ENCODE data around the gene CATSPERB.
"Not testable (repeated sequence)": the region's sequence is repeated elsewhere in the genome, so short reads cannot be mapped to it uniquely, and the experiment has no call there.

The CATSPERB gene, protein sequence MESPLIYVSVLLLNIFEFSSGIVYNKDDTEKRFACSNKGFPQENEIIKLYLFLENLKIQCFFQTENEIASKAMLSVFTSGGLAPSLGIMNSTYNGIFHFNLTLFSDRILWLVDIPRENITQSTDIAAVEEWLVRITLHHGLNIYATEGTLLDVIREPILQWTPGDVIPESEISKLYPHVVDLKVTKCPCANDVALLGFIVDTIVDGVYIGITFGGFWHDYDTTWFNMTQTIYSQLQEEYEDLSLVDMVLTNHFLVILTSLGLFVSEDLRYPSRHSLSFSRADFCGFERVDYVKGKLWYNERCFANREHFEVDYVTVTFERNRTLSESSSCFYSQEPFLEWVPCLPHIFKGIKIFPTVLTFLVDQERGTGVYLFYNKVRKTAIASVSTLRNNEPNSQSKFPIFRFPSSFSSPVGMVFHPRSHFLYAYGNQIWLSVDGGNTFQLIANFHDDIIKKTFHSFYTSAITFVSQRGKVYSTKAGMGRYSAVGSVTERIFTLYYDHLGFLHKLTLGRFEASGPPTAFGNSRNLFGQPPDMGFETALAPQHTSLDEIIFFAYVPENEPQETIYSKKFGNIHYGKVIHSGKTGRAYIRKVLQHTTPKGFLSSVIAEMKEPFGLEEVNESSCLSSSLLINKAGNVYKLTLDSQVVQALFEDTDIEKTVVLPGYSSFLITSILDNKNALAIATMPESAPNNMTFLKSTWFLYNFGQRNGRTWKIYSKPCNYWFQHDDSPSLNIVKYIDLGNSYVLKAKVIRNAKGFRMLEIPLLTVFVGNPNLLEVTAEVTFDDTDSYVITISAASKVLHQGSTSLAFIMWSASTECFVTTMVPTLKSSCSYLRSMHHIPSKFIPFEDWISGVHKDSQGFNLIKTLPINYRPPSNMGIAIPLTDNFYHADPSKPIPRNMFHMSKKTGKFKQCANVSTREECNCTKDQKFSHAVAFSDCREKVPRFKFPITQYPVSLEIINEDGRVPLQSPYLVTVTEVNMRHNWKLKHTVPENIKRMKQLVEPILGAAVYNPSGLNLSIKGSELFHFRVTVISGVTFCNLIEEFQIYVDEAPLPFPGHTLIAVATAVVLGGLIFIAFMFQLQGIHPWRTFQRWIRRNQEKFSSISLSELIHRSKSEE

DNA sequence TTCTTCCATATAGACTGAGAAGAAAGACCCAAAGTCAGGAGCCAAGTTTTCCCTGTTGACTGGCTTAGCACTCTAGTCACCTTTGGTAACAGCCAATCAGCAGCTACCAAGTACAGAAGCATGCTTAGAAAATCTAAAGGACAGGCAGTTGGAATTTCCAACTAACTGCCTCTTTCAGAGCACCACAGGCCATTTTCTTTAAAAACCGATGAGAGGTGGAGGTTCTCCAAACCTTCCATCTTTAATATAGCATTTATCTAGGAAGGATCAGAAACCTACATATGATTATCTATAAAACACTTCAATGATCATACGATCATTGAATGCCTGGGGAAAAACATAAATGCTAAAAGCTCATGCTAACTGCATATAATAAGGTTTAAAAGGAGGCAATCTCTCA is at the start of gene CATSPERB:
Gene CATSPERB, minus strand, starts transcription at position 101 of the 400 bp plus-strand sequence. CDS start 2,607 bp downstream, outside the sequence.
- no peak for DNase-seq

DNA sequence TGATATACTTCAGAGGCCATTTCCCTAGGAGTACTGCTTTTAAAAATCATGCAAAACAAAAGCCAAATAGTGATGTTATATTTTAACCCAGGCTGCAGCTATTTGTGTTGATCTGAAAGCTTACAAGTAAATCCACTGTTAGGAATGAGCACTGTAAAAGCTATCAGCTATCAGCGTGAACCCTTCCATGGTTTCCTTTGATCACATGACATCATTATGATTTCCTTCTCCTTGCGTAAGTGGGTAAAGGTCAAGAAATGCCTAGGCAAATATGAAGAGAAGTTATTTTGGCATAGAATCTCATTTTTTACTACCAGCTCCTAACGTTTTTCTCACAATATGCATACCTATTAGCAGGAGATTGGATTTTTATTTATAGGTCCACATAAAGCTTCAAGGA is 48.6 kb upstream of the CATSPERB start:
- no peak for DNase-seq

DNA sequence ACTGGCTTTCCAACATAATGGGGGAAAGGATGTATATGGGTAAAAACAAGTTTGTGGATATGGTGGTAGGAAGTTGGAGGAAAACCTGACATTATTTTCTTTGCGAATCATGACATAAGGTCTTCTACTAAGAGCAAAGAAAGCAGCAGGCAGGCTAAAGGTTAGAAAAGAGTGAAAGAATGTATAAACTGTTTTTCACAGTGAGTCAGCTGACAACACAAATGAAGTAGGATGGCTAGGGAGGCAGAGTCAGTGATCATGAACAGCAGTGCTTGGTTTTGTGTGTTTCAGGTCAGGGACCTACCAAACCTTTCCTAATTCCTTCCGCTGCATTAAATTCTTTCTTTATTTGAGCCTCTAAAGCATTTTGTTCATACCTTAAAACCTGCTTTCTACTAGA is 46.3 kb upstream of the CATSPERB start:
- no peak for DNase-seq

DNA sequence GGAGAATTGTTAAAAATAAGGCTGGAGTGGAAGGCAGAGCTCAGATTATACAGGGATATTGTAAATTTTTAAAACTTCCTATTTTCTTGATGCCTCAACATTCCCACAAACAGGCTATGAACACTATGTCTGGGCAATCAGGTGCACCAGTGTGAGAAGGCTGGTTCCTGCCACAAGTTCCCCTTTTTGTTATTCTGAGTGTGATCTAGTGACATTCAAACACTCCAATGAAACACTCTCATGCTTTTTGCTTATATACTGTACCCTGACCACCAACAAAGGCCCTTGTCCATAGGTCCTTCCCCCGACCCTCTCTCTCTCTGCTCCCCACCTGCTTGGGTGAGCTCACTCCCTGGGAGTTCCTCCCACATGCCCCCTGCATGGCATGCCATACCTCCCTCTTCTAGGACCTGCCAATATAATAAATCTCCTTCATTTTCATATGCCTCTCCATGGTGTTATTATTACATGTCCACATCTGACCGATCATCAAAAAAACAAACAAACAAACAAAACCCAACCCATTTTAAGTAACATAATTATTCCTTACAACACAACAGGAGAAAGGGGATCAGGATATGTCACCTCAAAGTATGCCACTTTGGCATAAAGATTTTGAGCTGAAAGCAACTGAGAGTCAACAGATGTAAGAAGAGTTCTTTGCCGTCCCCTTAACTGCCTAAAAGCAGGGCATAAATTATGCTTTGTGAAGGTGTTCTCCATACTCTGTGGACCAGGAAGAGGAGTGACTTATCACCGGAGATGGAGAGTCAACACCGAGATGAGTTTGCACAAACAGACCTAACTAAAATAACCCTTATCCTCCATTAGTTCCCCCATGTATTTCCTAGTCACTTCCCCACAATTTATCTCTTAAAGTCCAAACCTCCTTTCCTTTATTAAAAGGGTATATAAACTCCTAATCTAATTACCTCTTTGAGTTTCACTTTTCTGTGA is 42.5 kb upstream of the CATSPERB start:
- DNase-seq: no peak

DNA sequence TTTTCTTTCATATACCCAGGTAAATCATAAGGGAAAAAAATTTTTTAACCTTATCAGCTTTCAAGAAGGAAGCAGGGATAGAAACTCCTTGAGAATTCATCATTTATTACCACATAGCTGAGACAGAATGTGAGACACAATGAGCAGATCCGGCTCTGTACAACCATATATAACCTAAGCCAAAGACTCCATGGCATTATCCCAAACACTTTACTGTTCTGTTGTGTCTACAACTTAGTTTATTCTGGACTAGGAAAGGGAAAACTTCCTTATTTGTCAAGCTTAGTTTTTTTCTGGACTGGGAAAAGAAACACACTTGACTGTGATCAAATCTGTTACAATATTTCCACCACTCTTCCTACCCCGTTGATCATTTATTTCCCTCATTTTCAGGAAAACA is 38.3 kb upstream of the CATSPERB start:
- no peak for DNase-seq

DNA sequence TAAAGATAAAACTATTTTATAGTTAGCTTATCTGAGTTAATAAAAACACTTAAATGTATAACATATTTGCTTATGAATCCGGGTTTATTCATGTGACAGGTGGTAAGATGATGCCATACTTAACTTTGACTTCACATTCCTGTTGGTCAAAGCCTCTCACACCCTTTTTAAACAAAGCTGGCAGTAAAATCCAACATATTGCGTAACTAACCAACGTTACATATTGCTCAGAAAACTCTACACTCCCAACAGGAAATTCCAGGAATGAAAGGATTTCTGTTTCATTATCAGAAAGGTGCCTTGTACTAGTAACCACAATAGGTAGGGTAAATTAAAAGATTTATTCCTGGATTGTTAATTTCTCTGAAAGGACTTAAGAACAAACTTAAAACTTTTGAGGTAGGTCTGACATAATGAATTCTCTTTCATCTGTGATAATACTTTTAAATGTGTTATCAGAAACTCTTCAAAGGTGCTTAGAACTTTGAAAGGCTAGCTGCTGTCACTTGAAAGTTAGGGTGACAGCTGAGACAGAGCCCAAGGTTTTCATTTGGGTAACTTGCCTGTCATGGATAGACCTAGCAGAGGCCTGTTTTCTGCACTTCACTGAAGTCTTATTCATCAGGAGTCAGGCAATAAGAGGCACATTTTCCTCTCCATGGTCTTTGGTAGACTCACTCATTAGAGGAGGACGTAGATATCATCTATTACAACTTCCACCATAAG is 23.8 kb upstream of the CATSPERB start:
- no peak for DNase-seq

DNA sequence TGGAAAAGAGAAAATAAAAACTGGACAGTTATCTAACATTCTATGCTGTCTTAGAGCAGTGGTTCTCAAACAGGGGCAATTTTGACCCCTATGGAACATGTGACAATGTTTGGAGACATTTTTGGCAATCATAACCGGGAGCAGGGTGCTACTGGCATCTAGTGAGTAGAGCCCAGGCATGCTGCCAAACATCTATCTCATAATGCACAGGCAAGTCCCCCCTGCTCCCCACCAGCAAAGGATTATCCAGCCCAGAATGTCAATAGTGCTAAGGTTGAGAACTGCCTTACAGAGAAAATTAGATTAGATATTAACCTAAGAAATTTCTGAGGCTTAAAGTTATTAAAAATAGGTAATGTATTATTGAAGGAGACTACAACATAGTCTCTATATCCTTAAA is 22.9 kb upstream of the CATSPERB start:
- DNase-seq: no peak

DNA sequence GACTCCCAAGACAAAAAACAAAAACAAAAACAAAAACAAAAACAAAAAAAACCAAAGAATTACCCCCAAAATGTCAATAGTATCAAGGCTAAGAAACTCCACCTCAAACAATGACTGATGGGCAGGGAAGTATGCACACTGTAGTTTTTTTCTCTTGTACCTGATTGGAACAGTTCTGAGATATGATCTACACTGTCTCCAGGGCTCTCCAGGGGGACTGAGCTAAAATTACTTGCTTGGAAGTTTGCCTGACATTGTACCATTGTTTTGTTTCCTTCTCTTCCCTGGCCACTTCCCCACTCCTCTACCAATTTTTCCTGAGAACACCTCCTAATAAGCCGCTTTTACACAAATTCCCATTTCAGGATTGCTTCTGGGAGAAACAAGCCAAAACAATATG is 22.3 kb upstream of the CATSPERB start:
- no peak for DNase-seq

DNA sequence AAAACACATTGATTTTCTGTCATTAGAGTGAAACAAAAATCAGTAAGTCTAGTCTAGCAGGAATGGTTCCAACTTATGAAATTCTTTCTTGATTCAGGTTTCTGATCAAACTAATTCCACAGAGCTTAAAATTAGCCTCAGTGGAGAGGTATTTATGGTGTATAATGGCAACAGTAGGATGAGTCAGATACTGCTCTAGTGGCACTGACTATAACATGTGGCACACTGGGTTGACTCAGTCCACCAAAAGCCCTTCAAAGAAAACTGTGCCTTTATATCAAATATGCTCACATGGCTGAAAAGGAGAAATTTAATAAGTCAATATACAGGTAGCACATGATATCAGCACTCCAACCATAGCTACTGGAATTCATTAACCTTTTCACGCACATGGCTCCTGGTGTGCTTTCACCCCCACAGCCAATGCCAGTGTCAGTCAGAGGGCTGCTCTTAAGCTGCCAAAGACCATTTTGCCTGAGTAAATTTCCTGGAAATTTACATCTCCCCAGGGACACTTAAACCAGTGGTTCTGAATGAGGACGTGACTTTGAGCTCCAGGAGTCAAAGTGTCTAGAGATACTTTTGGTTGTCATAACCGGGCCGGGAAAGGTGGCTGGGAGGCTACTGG is 21.7 kb upstream of the CATSPERB start:
- DNase-seq: no peak

DNA sequence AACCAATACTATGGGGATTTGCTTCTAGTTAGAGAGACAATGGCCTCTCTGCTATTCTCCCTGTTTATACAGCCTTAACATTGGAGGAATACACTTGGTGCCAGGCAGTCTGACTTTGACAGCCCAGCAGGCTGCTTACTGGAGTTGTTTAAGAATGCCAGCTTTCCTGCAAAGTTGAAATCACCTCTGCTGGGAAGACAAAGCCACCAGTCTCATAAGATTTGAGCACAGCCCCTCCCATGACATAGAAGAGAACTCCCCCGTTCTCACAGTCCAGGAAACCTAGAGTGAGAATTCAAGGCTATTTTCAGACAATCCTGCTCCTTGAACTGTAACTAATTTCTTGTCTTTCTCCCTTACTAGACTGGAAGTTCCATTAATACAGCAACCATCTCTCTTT is 21.1 kb upstream of the CATSPERB start:
- no peak for DNase-seq

DNA sequence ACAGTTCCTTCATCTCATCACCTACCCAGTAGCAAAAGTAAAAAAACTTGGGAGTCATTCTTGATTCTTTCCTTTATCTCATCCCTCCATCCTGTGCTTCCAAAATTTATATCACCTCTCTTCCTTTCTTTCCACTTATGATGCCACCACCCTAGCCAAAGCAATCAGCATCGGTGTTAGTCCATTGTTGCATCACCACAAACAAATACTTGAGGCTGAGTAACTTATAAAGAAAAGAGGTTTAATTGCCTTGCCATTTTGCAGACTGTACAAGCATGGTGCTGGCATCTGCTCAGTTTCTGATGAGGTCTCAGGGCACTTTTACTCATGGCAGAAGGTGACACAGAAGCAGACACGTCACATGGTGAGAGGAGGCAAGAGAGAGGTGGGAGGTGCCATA is 19.8 kb upstream of the CATSPERB start:
- no peak for DNase-seq

DNA sequence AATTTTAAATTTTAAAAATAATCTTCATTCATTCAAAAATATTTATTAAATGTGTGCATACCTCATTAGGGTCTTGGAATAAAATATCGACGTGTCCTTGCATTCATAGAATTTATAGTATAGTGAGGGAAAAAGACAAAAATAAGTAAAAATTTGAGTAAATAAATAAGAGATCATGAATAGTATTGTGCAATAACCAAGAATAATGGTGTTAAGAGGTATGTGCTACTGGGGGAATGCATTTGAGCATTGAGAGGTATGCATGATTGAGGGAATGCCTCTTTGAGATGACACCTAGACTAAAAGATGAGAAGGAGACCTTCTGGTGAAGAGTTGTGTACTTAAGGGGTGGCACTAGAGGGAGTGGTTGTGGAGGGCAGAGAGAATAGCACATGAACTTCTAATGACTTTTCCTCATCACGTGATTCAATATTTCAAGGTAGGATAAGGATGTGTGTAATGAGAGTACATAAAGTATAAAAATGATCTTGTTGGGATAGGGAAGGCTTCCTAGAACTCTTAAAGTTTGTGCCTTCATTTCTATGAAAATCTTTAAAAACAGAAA is 18.8 kb upstream of the CATSPERB start:
- DNase-seq: no peak

DNA sequence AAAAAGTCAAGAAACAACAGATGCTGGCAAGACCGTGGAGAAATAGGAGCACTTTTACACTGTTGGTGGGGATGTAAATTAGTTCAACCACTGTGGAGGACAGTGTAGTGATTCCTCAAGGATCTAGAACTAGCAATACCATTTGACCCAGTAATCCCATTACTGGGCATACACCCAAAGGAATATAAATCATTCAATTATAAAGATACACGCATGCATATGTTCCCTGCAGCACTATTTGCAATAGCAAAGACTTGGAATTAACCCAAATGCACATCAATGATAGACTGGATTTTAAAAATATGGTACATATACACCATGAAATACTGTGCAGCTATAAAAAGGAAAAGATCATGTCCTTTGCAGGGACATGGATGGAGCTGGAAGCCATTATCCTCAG is 18.0 kb upstream of the CATSPERB start:
- DNase-seq: no peak

DNA sequence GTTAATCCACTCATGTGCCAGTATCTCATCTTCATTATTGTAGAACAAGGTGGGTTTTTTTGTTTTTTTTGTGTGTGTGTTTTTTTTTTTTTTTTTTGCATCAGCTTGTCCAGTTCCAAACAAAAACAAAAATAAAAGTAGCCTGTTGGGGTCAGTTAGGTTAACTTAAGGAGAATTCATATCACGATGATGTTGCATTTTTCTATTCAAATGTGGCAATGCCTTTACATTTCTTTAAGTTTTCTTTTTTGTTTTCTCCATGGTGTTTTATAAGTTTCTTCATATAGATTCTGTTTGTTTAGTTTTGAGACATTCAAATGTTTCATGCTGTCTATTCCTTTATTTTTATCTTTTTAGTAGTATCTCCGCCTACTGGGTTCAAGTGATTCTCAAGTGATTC is 16.2 kb upstream of the CATSPERB start:
- DNase-seq: no peak

DNA sequence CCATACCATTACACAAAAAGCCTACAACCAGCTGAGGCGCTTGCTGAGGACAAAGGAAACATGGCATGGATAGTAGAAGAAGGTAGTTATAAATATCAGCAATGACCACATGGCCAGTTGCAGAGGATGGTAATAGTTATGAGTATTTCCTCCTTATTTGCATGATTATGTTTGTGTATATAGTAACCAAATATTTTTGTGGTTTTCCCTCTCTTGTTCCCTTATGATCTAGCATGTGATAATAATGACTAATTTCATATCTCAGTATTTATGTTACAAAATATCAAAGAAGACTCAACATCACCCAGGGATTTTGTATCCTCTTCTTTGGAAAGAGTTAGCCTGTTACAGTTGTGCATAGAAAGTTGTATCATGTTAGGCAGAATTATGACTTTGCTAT is 13.5 kb upstream of the CATSPERB start:
- no peak for DNase-seq

DNA sequence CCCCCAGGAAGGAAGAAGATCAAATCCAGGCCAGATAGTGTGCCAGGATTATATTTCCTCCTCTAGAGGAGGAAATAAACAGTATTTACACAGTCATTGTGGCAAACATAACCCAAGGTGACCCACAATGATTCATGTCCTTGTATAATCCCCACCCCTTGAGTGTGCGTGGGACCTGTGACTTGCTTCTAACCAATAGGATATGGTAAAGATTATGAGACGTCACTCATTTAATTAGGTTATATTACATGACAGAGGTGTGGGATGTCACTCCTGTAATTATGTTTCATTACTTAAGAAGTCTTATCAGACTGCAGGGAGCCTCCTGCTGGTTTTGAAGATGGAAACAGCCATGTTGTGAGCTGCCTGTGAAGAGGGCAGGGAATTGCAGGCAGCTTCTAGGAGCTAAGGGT is 12.2 kb upstream of the CATSPERB start:
- no peak for DNase-seq

DNA sequence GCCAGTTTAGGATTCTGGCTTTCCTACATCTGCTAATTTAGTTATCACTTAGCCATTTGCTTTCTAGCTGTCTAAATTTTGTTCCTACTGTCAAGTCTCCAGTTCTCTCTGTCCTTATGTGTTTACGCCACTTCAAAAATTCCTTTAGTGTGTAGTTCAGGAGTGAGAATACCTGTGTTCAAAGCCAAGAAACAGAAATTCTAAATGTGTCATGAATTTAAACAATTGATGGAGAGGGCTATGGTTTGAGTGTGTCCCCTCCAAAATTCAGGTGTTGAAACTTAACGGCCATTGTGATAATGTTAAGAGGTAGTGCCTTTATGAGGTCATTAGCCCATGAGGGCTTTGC is 11.4 kb upstream of the CATSPERB start:
- no peak for DNase-seq

DNA sequence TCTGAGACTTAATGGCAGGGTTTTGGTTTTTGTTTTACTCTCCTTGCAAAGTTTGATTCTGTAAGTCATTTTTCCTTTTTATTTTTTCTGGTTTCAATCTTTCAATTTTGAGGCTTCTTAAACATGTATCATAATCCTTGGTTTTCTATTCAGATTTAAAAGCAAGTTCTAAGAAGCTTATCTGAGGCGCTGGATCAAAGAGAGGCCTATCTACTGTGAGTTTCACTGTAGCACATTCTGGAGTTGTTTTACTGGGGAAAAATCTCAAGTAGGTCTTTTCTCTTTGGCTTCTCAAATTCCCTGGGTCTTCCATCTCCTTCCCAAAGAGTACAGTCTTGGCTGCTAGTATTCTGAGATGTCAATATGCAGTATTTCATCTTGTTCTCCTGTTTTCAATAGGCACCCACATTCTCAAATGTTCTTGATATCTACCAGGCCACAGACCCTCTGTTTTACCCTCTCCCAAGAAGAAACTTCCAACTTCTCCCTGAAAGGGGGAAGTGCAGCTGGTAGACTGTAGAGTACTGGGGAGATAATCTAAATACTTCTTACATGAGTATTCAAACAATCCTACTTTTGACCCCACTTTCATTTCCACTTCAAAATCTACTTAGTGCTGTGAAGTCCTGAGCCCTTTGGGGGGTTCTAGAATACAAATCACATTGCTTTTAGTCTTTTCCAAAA is 10.9 kb upstream of the CATSPERB start:
- DNase-seq: no peak

DNA sequence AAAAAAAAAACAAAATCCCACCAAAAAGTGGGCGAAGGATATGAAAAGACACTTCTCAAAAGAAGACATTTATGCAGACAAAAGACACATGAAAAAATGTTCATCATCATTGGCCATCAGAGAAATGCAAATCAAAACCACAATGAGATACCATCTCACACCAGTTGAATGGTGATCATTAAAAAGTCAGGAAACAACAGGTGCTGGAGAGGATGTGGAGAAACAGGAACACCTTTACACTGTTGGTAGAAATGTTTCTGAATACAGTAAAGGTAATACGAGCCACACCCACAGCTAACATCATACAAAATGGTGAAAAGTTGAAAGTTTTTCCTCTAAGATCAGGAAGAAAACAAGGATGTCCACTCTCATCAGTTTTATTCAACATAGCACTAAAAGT is 8.0 kb upstream of the CATSPERB start:
- DNase-seq: not testable (repeated sequence)

DNA sequence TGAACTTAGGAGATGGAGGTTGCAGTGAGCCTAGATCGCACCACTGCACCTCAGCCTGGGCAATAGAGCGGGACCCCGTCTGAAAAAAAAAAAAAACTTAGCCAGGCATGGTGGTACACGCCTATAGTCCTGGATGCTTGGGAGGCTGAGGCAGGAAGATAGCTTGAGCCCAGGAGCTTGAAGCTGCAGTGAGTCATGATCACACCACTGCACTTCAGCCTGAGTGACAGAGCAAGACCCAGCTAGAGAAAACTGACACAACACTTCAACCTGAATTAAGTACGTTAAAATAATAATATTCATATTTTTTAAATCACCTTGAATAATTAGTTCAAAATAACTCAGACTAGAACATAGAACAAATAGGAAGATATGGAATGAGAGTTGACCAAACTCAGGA is 5.7 kb upstream of the CATSPERB start:
- no peak for DNase-seq

Data from stimulated activated naive CD4-positive, alpha-beta T cell (primary cell).